Common myeloid progenitor, CD34-positive (primary cell): ENCODE data around the gene CNTRL.

Experiments
- CTCF ChIA-PET: fragments of 350-600 bp; sonication (Branson Sonifier 250); formaldehyde crosslinking; loops from one replicate; lab custom pipeline; 2021; ENCODE audit warnings: antibody characterized with exemption; lab: Charles Lee
- POLR2A ChIA-PET: fragments of 350-600 bp; sonication (Branson Sonifier 250); formaldehyde crosslinking; loops from one replicate; lab custom pipeline; 2021; ENCODE audit warnings: antibody characterized with exemption; lab: Charles Lee
- DNase-seq, 3 donors: peaks; one replicate each; pipeline versions ENCODE4 v3.0.0 to v3.0.0-alpha.2; 2013
- H3K27ac ChIP-seq, 2 experiments: 1 replicate in 1 of 2; 2 replicates in 1 of 2; pipeline ENCODE4 v1.7.0; 2013; ENCODE audit warnings: inconsistent platforms in 2 of 2, low read length in 2 of 2, mild to moderate bottlenecking in 2 of 2, low read depth in 1 of 2, moderate library complexity in 1 of 2; ENCODE audit not compliant: severe bottlenecking in 2 of 2, insufficient read depth in 1 of 2, poor library complexity in 1 of 2
- H3K27me3 ChIP-seq, 5 experiments: replicated peaks in 2 of 5; 1 replicate in 3 of 5; 2 replicates in 2 of 5; pipeline versions ENCODE4 v1.6.1 to v1.7.0; 2013; ENCODE audit warnings: low read length in 4 of 5, mild to moderate bottlenecking in 2 of 5, moderate library complexity in 2 of 5, inconsistent platforms in 1 of 5; ENCODE audit not compliant: insufficient read depth in 5 of 5, control insufficient read depth in 4 of 5
- H3K36me3 ChIP-seq, 4 experiments: 1 replicate in 2 of 4; 2 replicates in 2 of 4; pipeline versions ENCODE4 v1.6.1 to v1.7.0; 2013; ENCODE audit warnings: low read length in 3 of 4, control low read depth in 1 of 4, mild to moderate bottlenecking in 1 of 4; ENCODE audit not compliant: control insufficient read depth in 4 of 4, insufficient read depth in 4 of 4
- H3K4me1 ChIP-seq, 4 experiments: 1 replicate in 3 of 4; 2 replicates in 1 of 4; pipeline versions ENCODE4 v1.6.1 to v1.7.1; 2013; ENCODE audit warnings: low read length in 3 of 4, mild to moderate bottlenecking in 3 of 4, control low read depth in 1 of 4, inconsistent platforms in 1 of 4, moderate library complexity in 1 of 4; ENCODE audit not compliant: control insufficient read depth in 4 of 4, insufficient read depth in 4 of 4; ENCODE audit errors: control extremely low read depth in 1 of 4
- H3K4me3 ChIP-seq, 7 experiments: 1 replicate in 4 of 7; 2 replicates in 3 of 7; pipeline versions ENCODE4 v1.5.1 to v1.7.0; 2013; ENCODE audit warnings: mild to moderate bottlenecking in 7 of 7, low read length in 6 of 7, moderate library complexity in 6 of 7, inconsistent platforms in 2 of 7, low read depth in 2 of 7, control low read depth in 1 of 7; ENCODE audit not compliant: insufficient read depth in 4 of 7, control insufficient read depth in 1 of 7; ENCODE audit errors: extremely low read depth in 1 of 7
- H3K9me3 ChIP-seq, 5 experiments: 1 replicate in 4 of 5; 2 replicates in 1 of 5; pipeline versions ENCODE4 v1.6.1 to v1.7.1; 2013; ENCODE audit warnings: low read length in 4 of 5, mild to moderate bottlenecking in 2 of 5, inconsistent platforms in 1 of 5, low read depth in 1 of 5, moderate library complexity in 1 of 5; ENCODE audit not compliant: control insufficient read depth in 4 of 5, insufficient read depth in 2 of 5; ENCODE audit errors: control extremely low read depth in 1 of 5
- WGBS: methylation state at CpG from one replicate; pipeline ENCODE4 v1.1.5; 2013; ENCODE audit not compliant: insufficient coverage; 5-methylcytosine and 5-hydroxymethylcytosine counted together

Gene CNTRL

DNA sequence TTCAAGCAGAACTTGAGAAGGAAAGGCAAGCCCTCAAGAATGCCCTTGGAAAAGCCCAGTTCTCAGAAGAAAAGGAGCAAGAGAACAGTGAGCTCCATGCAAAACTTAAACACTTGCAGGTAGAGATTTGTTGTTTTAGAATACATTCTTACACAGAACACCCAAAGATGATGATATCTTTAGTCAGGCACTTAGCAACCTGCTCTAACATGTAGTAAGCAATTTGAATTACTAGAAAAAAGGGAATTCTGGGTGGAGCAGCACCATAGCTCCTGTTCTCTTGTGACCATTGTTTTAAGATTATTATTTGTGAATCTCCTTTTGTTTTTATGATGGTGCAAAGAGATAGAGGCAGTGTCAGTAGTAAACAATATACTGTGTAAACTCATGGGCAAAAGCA, 63.8 kb downstream of the CNTRL start:
- DNase-seq = no peak
- Histone ChIP-seq H3K27me3 (no peaks in the 10 kb centered on the region), H3K4me3 (no peak overlapping the region), H3K9me3 (no peaks in the 10 kb centered on the region), H3K27ac (no peak overlapping the region), H3K4me1 (peaks cover 0 to under 1% (median 0%) of the 10 kb centered on the region in 4 experiments), H3K36me3 (peaks cover 43 to 90% (median 72%) of the 10 kb centered on the region in 4 experiments)
- CTCF ChIA-PET = interaction anchor here (1.0 kb wide), 1 partner anchor 14 kb away, joined by 3 read pairs; no protein-coding TSS in a partner anchor
- POLR2A ChIA-PET = no interaction called here

GRCh38 chr9:121138973-121139372, 64.2 kb downstream of the CNTRL start:
- Histone ChIP-seq H3K4me1 (no peaks in the 10 kb centered on the region), H3K27me3 (no peaks in the 10 kb centered on the region), H3K9me3 (no peaks in the 10 kb centered on the region), H3K4me3 (no peak overlapping the region), H3K36me3 (peaks cover 42 to 90% (median 74%) of the 10 kb centered on the region in 4 experiments), H3K27ac (no peak overlapping the region)
- POLR2A ChIA-PET = no interaction called here
- DNase-seq = no peak
- 80% methylated on average over 1 of the region's 3 CpGs for WGBS
- CTCF ChIA-PET = no interaction called here

GRCh38 chr9:121140162-121140561, 65.4 kb downstream of the CNTRL start:
- no CpG with 5 or more reads among the region's 1 CpG for WGBS
- CTCF ChIA-PET = no interaction called here
- Histone ChIP-seq H3K27ac (no peak overlapping the region), H3K4me3 (no peak overlapping the region), H3K27me3 (no peaks in the 10 kb centered on the region), H3K4me1 (no peaks in the 10 kb centered on the region), H3K36me3 (peaks cover 50 to 96% (median 80%) of the 10 kb centered on the region in 4 experiments), H3K9me3 (no peaks in the 10 kb centered on the region)
- DNase-seq = no peak
- POLR2A ChIA-PET = no interaction called here

DNA sequence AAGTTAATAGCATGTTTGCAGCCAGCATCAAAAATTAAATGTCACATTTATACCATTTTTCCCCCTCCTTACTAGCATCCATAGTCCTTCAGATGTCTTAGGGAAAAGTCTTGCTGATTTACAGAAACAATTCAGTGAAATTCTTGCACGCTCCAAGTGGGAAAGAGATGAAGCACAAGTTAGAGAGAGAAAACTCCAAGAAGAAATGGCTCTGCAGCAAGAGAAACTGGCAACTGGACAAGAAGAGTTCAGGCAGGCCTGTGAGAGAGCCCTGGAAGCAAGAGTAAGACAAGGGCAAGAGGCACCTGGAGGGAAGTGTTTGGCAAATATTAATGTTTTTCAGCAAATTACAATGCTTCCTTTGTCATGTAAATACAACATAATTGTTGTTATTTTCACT, 66.6 kb downstream of the CNTRL start:
- Histone ChIP-seq H3K9me3 (no peaks in the 10 kb centered on the region), H3K27ac (no peak overlapping the region), H3K36me3 (peaks cover 53 to 96% (median 81%) of the 10 kb centered on the region in 4 experiments), H3K27me3 (no peaks in the 10 kb centered on the region), H3K4me1 (no peaks in the 10 kb centered on the region), H3K4me3 (no peak overlapping the region)
- POLR2A ChIA-PET = no interaction called here
- CTCF ChIA-PET = no interaction called here
- WGBS = 100% methylated on average over 1 of the region's 1 CpG
- DNase-seq = no peak

- no peak overlapping the region for H3K4me3 ChIP-seq
- ChIA-PET POLR2A (no interaction called here), CTCF (no interaction called here)
- no CpG with 5 or more reads among the region's 1 CpG for WGBS
- no peak overlapping the region for H3K27ac ChIP-seq
- no peaks in the 10 kb centered on the region for H3K4me1 ChIP-seq
- H3K36me3 ChIP-seq = peaks cover 55 to 96% (median 82%) of the 10 kb centered on the region in 4 experiments
- DNase-seq = no peak
- H3K9me3 ChIP-seq = no peaks in the 10 kb centered on the region
- H3K27me3 ChIP-seq = no peaks in the 10 kb centered on the region
Measured at GRCh38 chr9:121141706-121142105, 67.0 kb downstream of the CNTRL start.

GRCh38 chr9:121143771-121144170, 69.0 kb downstream of the CNTRL start:
- no peak for DNase-seq
- ChIA-PET POLR2A (no interaction called here), CTCF (interaction anchor here (0.9 to 1.9 kb wide), 5 partner anchors 11 to 23 kb away, joined by 3 to 7 read pairs (median 4); no protein-coding TSS in a partner anchor)
- Histone ChIP-seq H3K4me3 (no peak overlapping the region), H3K27ac (no peak overlapping the region), H3K4me1 (no peaks in the 10 kb centered on the region), H3K36me3 (peaks cover 58 to 98% (median 90%) of the 10 kb centered on the region in 4 experiments), H3K27me3 (no peaks in the 10 kb centered on the region), H3K9me3 (no peaks in the 10 kb centered on the region)
- WGBS = 100% methylated on average over 1 of the region's 2 CpGs

DNA sequence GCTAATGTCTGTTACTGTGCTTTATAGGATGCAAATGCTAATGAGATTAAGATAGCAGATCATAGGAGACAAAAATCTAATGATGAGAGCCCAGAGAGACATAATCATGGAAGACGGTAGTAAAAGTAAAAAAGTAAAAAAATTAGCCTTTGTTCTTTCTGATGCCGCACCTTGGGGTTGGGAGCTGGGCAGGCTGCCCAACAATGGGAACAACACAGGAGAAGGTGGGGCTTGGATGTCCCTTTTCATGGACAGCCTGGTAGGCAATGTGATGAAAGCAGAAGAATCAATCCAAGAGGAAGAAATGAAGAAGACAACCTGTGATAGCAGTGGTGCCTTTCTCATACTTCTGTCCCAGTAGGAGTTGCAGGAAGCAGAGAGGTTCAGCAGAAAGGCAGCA, 69.7 kb downstream of the CNTRL start:
- no peak for DNase-seq
- H3K4me3 ChIP-seq = no peak overlapping the region
- H3K27me3 ChIP-seq = no peaks in the 10 kb centered on the region
- CTCF ChIA-PET = interaction anchor here (1.1 to 1.9 kb wide), 4 partner anchors 14 to 24 kb away, joined by 3 to 7 read pairs (median 3); no protein-coding TSS in a partner anchor
- no peak overlapping the region for H3K27ac ChIP-seq
- no peaks in the 10 kb centered on the region for H3K4me1 ChIP-seq
- POLR2A ChIA-PET = no interaction called here
- WGBS = 100% methylated on average over 2 of the region's 2 CpGs
- H3K9me3 ChIP-seq = no peaks in the 10 kb centered on the region
- H3K36me3 ChIP-seq = peaks cover 60 to 95% (median 90%) of the 10 kb centered on the region in 4 experiments
